GM19397 (cell line): ENCODE results near the gene FMN1.
A peak's percentile ranks its signal among the peaks of the same experiment; 100 is the strongest.

Experiments used
- ATAC-seq: cut with Tn5 transposase; IDR thresholded peaks from one replicate; pipeline ENCODE4 v1.9.1; 2021; ENCODE audit warnings: mild to moderate bottlenecking, moderate library complexity; ENCODE audit not compliant: unreplicated experiment

Gene FMN1

DNA sequence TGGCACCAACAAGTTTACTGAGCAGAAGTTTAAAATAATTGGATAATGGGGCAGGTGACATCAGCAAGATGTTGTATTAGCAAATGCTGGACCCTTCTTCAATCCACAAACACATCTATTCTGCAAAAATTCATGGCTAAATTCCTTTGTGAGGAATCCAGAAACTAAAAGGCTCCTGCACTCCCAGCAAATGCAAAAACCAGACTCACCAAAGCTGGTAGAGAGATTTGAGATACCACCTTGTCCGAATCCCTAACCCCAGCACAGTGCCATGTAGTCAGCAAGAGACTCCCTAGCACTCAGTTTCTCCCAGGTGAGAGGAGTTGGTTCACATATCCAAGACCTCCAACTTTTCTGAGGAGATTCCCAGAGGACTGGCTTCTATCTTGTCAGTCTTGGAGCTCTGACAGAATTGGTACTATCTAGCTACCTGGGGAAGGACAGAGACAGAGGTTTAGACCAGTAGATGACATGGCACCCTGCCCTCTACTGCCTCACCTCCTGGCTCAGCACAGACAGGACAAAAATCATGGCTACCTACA, 454.9 kb downstream of the FMN1 start:
- no peak for ATAC-seq

- ATAC-seq: no peak
Observed at GRCh38 chr15:32738666-32739065, 455.8 kb downstream of the FMN1 start.

- ATAC-seq: no peak
Observed at GRCh38 chr15:32737304-32737703, 457.2 kb downstream of the FMN1 start.

DNA sequence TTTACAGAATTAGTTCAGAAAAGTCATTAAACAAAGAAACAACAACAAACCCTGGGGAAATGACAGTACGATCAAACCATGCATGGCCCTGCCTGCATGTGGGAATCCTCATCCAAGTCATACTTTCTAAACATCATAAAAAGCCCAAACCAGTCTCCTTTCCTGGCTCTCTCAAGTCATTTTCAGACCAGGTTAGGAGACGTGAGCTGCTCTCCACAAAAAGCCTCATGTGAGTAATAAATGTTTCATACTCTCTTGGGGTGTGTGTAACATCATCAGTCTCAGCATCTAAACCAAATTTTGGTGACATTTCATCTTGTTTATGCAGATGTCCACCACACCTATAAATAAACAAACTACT, 457.8 kb downstream of the FMN1 start:
- no peak for ATAC-seq

- ATAC-seq: no peak
Observed at GRCh38 chr15:32735989-32736700, 458.4 kb downstream of the FMN1 start.

DNA sequence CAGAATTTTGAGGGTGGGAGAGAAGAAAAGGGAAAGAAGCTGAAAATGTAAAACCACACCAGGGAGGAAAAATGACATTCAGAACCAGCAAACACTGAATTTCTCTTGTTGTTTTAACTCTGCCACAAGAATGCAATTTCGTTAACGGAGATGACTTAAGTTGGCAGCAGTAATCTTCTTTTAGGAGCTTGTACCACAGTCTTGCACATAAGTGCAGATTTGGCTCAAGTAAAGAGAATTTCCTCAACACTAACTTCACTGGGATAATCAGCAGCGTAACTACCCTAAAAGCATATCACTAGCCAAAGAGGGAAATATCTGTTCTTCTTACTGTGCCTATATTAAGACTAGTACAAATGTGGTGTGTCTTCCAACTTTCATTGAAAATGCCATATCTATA, 461.2 kb downstream of the FMN1 start:
- no peak for ATAC-seq

DNA sequence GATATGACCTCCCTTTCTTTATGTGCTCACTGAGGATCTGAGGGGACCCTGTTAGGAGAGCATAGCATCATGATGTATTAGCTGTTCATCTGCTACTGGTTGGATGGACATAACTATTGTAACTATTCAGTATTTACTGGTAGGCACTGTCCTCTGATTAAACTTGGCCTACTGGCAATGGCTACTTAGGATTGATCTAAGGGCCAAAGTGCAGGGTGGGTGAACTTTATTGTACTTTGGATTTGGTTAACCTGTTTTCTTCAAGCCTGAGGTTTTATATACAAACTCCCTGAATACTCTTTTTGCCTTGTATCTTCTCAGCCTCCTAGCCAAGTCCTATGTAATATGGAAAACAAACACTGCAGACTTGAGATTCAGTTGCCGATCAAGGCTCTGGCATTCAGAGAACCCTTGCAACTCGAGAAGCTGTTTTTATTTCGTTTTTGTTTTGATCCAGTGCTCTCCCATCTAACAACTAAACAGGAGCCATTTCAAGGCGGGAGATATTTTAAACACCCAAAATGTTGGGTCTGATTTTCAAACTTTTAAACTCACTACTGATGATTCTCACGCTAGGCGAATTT, 461.8 kb downstream of the FMN1 start:
- ATAC-seq: no peak

DNA sequence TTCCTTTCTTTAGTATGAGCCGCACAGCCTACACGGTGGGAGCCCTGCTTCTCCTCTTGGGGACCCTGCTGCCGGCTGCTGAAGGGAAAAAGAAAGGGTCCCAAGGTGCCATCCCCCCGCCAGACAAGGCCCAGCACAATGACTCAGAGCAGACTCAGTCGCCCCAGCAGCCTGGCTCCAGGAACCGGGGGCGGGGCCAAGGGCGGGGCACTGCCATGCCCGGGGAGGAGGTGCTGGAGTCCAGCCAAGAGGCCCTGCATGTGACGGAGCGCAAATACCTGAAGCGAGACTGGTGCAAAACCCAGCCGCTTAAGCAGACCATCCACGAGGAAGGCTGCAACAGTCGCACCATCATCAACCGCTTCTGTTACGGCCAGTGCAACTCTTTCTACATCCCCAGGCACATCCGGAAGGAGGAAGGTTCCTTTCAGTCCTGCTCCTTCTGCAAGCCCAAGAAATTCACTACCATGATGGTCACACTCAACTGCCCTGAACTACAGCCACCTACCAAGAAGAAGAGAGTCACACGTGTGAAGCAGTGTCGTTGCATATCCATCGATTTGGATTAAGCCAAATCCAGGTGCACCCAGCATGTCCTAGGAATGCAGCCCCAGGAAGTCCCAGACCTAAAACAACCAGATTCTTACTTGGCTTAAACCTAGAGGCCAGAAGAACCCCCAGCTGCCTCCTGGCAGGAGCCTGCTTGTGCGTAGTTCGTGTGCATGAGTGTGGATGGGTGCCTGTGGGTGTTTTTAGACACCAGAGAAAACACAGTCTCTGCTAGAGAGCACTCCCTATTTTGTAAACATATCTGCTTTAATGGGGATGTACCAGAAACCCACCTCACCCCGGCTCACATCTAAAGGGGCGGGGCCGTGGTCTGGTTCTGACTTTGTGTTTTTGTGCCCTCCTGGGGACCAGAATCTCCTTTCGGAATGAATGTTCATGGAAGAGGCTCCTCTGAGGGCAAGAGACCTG, 463.5 kb downstream of the FMN1 start:
- no peak for ATAC-seq

DNA sequence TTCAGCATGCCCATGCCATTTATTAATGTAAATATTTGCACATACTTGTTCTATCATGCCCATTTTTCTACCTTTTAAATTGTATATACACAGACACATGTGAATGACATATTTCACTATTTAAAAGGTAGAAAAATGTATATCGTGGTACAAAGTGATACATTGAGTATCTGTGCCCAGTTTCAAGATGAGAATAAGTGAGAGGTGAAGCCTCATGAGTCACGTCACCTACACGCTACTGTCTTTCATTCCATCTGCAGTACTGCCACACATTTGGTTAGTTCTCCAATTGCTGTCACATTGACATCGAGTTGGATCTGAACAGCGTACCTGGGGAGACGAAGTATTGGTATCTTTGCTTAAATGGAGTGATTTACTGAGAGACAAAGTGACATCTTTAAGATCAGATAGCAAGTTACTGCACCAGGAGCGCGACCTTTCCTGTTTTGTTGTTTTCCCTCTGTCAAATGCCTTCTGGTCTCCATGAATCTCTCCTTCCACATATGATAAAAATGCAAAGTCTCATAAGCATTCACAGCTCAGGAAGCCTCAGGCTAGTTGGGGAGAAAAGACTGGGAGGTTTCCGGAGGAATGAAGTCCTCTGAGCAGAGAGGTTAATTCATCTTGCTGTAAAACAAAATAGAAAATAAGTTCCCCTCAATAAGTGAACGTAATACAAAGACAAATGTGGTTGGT, 464.7 kb downstream of the FMN1 start:
- ATAC-seq: no peak

DNA sequence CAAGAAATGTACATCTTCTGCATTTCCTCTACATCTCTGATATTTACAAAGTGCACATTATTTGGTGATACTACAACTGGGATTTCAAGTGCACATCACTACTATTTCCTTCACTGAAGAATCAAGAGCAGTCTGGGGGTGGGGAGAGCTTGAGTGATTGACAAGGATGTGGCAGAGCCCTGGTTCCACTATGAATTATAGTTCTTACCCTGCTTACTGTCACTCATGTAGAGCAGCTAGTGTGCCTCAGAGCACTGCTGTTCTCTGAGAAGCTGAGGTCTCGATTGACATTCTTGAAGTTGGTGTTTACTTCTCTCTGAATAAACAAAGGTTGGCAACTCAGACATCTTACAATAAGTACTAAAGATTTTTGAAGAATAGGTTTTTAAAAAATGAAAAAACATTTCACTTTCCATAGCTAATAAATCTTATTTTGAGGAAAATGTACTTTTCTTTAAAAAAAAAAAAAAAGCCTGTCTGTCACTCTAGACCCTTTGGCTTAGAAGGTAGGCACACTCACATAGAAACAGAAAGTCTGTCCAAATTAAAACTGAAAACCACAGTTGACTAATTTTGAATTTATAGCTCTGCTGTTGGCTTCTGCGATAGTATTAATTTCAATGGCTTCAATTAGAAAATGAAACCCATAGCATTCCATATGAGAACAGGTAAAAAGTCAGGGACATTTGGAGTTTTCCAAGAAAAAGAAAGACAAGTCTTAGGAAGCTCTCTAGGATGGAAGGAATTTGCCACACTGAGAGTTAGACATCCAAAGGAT, 471.2 kb downstream of the FMN1 start:
- ATAC-seq: peak; percentile 77

- ATAC-seq: no peak
Observed at GRCh38 chr15:32722136-32722535, 472.4 kb downstream of the FMN1 start.

DNA sequence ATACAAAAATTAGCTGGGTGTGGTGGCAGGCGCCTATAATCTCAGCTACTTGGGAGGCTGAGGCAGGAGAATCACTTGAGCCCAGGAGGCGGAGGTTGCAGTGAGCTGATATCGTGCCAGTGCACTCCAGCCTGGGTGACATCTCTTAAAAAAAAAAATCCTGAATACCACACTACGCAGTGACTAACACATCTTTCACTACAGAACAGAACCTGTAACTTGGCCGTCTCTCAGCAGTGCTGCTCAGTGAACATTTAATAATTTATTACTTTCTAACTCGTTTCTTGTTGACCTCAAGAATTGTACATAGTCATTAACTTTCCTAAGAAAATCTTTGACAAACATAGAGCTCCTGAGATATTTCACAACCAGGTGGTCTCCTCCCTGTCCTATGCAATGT, 472.9 kb downstream of the FMN1 start:
- ATAC-seq: no peak

GRCh38 chr15:32718821-32719716, 475.4 kb downstream of the FMN1 start:
- ATAC-seq: no peak

DNA sequence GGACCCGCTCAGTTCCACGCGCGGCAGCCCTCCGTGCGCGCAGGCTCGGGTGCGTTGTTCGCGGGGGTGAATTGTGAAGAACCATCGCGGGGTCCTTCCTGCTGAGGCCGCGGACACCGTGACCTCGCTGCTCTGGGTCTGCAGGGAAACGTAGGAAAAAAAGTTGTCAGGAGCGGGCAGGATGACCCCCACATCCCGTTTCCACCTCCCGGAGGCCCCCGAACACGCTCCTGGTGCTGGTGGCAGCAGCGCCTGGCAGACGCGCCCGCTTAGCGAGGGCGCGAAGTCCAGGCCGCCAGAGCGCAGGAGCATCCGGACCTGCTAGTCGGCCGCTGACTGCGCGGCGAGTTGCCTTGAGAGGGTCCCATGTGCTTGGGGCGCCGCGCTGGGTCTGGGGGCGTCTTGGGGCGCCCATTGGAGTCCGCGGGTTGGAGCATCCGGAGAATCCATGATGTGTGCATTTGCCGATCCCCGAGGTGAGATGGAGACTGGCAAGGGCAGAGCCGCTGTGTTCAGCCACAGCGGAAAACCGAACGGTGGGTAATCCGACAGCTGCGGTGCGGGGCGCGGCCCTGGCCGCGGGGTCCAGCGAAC, 476.2 kb downstream of the FMN1 start:
- ATAC-seq: no peak

DNA sequence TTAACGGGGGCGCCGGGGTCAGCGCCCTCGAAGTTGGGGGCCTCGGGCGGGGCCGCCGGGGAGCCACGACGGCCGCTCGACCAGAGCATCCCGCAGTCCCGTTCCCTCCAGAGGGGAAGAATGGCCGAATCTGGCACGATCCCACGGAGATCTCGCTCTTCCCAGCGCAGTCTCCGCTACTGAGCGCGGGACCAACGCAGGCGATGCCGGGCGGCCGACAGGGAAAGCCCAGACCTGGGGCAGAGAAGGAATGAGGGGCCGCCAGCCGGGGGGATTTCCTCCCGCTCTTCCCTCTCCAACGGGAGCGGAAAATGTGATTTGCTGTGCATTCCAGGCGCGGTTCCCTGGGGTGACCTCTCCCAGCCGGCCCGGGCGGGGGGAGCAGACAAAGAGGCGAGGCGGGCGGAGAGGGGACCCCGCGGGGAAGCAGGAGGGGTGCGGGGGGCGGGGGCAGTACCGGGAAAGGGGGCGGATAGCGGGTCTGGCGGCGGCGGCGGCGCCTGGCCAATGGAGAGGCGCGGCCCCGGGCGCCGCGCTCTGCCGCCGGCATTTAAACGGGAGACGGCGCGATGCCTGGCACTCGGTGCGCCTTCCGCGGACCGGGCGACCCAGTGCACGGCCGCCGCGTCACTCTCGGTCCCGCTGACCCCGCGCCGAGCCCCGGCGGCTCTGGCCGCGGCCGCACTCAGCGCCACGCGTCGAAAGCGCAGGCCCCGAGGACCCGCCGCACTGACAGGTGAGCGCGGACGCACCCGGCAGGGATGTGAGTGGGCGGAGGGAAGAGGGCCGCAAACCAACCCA, 476.9 kb downstream of the FMN1 start, which contains the start of gene GREM1:
TSS of gene GREM1 (plus strand) at position 579 of the 801 bp plus-strand sequence. CDS start 12,687 bp downstream, outside the sequence.
- ATAC-seq: no peak

DNA sequence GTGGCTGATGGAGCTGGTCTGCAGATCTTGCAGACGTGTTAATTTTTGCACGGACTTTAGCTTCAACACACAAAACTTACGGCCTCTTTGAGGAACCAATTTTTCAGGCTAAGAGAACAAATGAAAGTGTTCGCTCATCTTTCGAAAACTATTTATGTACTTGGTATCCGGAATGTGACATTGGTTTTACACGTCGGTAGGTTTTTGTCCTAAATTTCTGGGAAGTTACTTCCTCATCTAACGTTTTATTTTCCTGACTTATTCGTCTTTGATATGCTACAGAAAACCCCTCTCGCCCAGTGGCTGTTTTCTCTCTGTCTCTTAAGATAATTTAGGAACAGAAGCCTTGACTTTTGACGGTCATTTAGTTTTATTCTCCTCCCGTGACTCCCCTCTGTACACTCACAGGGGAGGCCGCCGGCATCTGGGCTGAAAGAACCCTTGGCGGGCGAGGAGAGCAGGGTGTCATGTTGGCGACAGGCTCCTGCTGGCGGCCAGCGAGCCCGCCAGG, 477.5 kb downstream of the FMN1 start:
- ATAC-seq: no peak

GRCh38 chr15:32716216-32716914, 478.1 kb downstream of the FMN1 start:
- ATAC-seq: no peak
